GM19099 (cell line): ENCODE results near the gene LCNL1.

Source experiments
- POLR2A ChIP-seq: IDR thresholded peaks from 3 replicates; pipeline ENCODE4 v1.6.1; 2011; ENCODE audit warnings: low read depth; ENCODE audit not compliant: insufficient read length; ENCODE audit errors: extremely low read depth

The LCNL1 gene

DNA sequence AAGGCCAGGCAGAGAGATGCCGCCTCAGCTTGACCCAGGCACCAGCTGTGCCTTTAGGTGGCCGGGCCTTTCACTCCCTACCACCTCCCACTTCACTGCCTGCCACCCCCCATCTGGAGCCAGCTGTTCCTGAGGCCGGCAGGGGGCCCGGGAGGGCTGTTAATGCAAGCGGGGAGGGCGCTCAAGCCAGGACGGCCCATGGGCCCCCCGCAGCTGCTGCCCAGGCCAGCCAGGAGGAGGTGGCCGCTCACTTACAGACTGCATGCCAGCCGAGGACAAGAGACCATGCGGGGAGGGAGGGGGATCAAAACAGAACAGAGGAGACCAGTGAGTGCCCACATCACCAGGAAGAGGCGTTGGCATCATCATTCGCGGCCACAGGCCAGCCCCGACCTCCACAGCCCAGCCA, 40.8 kb downstream of the LCNL1 start:
- TF ChIP-seq POLR2A, result no peak

DNA sequence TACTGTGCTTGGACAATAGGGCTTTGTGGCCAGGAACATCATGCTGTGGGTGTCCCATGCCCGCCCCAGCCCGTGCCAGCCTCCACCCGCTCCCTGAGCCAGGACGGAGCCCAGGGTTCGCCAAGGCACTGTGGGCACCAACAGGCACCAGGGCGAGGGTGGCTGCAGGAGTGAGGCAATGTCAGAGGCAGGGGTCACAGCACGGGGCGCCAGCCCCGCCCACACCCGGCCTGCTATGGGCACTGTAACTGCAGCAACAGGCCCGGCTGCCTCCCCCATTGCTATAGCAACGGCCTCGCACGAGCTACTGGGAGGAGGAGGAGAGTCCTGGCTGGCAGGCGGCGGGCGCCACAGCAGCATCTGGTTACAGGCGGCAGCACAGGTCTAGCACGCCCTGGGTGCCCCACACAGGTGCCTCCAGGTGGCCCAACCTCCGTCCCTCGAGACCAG, 42.7 kb downstream of the LCNL1 start:
- no peak for TF ChIP-seq POLR2A

DNA sequence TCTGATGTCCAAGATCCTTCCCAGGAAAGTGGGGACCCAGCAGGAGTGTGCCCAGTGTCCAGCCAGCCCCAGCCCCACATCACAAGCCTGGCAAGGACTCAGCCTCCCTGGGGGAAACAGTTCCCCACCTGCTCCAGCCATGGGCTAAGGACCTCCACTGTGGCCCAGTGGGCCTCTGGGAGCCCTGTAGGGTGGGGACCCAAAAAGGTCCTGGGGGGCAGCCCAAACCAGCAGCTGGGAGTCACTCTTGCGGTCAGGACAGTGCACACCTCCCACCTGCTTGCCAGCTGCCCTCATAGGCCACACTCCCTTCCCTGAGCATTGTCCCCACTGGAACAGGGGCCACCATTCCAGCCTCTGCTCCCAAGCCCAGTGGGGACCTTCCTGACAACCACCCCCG, 43.6 kb downstream of the LCNL1 start:
- no peak for TF ChIP-seq POLR2A

DNA sequence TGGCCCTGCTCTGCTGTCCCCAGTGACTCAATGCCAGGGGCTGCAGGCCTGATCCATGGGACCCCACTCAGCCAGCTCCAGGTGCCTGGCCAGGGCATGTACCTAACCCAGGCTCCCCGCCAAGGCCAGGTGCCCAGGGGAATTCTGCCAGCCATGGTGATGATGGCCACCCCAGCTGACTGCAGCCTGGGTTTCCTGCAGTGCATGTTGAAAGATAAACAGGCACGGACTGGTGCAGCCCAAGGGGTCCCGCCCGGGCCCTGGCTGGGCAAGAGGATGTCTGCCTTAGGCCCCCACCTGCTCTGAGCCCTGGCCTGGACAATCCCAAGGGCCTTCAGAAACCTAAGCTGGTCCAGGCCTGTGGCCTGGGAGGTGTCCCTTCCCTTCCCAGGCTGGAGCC, 44.0 kb downstream of the LCNL1 start:
- TF ChIP-seq POLR2A, result no peak

DNA sequence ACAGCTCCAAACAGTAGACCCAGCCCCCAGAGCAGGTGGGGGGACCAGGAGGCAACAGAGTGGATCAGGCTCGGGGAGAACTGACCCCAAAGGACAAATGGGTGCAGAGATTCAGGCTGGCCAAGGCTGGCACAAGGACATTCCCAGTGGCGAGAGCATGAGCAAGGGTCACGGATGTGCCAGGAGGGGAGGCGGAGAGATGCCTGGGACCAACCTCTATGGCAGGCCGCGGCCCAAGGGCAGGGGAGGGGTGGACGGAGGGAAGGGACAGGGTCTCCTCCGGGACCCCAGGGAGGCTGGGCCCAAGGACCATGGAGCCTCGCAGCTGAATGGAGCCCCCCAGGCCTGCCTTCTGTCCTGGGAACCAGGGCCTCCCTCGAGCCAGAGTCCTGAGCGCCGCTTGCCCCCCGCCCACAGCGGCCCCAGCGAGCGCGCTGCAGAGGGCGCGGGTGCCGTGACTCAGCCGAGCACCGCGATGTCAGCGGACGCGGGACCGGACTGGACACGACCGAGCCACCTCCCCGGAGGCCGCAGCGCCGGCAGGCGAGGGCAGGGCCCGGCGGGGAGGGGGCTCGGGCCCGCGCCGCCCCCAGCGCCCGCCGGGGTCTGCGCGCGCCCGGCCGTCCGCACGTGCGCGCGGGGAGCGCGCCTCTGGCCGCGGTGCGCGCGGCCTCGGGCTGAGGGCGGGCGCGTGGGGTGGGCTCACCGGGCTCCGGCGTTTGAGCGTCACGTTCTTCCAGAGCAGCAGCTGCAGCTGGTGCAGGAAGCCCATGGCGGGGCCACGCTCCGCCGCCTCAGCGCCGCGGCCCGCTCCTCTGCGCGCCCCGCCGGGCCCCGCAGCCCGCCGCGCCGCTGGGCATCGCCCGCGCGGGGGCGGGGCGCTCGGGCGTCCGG, 44.8 kb downstream of the LCNL1 start, which contains the start of gene ABCA2:
Gene ABCA2, minus strand, starts transcription at position 869 of the 894 bp plus-strand sequence. Its CDS starts 97 bp downstream, at position 772.
- no peak for TF ChIP-seq POLR2A

DNA sequence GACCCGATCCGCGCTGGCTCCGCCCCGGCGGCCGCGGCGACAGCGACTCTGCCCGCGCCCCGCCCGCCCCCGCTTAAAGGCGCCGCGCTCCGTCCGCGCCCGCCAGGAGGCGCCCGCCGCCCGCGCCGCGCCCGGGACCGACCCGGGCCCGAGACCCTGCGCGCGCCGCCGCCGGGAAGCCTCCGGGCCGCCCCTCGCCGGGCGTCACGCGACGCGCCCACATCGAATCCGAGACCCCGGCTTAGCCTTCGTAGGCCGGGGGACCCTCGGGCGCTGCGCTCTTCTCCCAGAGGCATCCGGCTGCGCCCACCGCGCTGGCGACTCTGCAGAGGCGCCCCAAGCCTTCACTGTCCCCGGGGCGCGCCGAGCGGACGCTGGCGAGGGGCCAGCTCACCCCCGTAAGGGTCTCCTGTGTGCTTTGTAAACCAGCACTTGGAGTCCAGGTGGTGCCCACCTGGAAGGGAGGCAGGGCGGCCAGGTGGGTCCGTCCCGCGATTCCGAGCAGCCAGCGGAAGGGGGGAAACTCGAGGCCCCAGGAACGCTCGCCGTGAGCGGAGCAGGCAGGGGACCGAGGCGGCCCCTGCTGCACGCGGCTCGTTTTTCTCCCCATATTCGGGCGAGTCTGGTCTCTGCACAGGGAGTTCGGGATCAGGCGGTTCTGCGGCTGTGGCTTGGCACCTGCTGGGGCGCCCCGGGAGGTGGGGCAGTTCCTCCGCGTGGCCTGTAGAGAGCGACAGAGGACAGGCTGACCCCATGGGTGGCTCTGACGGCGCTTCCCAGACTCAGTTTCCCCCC, 45.7 kb downstream of the LCNL1 start:
- no peak for TF ChIP-seq POLR2A

DNA sequence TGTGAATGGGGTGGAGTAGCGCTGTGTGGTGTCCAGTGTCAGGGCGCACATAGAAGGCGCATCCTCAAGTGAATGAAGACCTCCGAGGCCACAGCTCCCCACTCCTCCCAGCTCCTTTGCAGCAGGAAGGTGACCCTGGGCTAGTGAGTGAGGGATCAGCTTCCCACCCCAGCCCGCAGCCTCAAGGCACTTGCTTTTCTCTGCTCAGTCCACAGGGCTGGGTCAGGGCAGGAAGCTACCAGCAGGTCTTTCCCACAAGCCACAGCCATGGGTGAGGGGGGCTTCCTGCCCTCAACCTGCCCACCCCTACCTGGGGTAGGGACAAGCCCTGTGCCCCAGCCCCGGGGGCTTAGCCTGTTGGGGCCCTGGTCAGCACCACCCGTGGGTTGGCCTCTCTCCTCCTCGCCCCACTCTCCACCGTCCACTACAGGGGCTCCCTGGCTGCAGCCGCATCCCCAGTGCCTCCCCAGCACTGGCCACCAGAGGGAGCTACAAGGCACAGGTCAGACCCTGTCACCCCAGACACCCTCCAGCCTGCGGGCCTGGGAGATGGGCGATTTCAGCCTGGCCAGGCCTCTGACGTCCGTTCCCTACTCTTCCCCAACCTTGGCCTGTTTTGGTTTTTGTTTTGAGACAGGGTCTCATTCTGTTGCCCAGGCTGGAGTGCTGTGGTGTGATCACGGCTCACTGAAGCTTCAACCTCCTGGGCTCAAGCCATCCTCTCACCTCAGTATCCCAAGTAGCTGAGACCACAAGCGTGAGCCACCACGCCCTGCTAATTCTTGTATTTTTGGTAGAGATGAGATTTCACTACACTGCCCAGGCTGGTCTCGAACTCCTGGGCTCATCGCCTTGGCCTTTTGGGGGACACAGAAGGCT, 46.5 kb downstream of the LCNL1 start:
- no peak for TF ChIP-seq POLR2A

DNA sequence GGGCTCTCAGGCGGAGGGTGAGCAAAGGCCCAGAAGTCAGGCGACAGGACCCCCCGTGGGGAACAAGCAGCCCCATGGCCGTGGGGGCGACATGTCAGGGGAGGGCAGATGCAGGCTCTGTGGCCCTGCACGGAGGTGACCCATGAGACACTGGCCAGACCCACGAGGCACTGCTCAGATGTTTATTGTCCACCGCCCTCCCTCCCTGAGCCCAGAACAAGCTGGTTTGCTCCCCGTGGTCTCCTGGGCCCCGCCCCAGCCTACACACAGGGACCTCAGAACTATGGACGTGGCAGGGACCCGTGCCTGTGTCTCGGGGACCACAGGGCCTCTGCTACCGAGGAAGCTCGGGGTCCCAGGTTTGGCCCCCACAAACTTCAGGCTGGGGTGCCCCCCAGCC, 47.2 kb downstream of the LCNL1 start:
- TF ChIP-seq POLR2A, result no peak

DNA sequence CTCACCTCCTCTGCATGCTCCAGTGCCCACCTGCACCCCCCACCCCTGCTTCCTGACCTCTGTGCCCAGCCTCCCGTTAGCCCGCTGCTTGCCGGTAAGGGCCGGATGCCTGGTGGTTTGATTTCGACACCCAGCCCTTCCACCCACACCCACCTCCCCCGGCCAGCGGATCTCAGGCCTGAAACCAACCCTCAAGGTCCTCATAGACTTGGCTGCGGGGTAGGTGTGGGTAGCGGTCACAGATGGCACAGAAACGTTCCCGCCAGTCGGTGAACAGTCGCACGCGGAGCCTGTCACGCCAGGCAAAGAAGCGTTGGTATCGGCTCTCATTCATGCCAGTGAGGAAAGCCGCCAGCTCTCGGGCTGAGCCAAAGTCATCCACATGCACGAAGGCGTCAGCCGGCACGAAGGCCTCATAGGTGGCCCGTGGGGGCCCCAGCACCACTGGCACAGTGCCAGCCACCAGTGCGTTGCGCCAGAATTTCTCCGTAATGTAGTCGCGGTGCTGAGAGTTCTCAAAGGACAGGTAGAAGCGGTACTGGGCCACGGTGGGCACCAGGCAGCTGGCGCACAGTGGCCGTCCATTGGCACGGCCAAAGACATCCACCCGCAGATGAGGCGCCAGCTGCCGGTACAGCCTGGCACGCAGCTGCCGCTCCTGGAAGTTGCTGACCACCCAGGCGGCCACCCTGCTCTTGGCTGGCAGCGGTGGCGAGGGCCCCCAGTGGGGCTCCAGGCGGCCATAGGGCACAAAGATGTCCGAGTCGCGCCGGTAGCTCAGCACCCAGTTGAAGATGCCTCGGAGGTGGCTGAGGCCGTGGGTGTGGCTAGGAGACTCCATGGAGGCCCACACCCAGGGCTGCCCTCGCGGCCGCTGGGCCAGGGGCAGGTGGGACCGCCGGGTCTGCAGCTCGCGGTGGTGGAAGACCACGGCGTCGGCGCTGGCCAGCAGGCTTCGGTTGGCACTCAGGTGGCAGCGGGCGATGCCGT, 48.0 kb downstream of the LCNL1 start:
- TF ChIP-seq POLR2A, result no peak

DNA sequence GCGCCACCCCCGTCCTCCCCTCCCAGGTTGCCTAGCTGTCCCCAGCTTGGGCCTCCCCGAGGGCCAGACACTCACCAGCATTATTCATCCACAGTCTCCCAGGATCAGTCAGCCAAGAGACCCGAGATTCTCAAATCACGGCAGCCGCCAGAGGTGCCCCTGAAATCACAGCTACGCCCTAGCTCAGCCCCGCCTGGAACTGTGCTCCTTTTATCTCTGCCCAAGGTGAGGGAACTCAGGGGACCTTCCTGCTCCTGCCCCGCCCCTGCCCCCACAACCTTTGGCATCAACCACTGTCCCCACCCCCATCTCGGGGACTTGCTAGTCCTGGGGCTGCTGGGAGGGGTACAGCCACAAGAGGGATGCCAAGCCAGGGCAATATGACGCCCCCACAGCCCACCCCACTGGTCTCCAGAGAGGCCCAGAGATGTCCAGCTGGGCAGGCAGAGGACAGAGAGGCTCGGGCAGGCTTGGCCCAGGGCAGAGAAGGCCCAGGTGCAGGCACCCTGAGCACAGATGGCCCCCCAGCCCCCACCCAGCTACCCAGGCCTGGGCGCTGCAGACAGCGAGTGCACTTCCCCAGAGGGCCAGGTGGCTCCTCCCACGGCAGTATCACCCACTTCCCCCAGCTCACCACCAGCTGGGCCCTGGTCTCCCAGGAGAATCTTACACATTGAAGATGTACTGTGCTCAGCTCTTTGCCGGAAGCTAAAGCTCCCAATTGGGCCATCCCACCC, 49.3 kb downstream of the LCNL1 start, which contains the start of gene FUT7:
Gene FUT7, minus strand, starts transcription at position 185 of the 737 bp plus-strand sequence. Its CDS starts 97 bp downstream, at position 88.
- TF ChIP-seq POLR2A, result no peak

DNA sequence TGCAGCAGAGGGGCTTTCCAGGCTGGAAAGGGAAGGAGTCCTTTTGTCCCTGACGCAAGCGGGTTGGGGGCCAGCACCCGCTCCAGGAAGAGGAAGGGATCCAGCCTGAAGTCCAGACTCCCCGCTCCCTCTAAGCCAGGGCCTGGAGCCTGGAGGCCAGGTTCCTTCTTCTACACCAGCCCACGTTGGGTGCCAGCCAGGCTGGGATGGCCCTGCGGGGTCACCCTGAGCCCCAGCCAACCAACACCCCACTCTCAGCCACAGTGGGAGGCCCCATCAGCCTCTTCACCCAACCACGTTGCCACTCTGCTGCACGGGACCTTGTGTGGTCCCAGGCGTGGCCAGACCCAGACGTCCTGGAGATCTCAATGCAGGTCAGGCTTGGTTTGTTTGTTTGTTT, 50.1 kb downstream of the LCNL1 start:
- no peak for TF ChIP-seq POLR2A

DNA sequence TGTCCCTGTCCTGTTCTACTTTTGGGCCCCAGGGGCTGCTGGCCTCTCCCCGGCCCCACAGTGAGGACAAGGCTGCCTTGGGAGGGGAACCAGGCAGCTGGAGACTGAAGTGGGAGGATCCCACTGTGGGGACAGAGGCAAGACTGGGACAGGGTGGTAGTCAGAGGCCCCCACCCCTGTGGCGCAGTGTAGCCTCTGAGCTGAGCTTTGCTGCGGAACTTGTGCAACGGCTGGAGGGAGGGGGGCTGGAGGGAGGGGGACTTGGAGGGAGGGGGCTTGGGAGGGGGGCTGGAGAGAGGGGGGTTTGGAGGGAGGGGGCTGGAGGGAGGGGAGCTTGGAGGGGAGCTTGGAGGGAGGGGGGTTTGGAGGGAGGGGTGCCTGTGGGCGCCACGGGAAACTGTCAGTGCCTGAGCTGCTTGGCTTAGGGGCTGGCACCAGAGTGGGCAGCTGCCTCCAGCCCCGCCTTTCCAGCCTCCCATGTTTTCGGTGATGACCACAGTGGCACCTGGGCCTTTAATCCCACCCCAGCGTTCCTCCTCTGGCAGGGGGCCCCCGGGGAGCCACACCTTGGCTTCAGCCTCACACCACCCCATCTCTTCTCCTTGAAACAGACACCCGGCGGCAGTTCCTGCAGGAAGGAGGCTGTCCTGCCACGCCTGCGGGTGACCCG, 51.4 kb downstream of the LCNL1 start:
- TF ChIP-seq POLR2A, result no peak

DNA sequence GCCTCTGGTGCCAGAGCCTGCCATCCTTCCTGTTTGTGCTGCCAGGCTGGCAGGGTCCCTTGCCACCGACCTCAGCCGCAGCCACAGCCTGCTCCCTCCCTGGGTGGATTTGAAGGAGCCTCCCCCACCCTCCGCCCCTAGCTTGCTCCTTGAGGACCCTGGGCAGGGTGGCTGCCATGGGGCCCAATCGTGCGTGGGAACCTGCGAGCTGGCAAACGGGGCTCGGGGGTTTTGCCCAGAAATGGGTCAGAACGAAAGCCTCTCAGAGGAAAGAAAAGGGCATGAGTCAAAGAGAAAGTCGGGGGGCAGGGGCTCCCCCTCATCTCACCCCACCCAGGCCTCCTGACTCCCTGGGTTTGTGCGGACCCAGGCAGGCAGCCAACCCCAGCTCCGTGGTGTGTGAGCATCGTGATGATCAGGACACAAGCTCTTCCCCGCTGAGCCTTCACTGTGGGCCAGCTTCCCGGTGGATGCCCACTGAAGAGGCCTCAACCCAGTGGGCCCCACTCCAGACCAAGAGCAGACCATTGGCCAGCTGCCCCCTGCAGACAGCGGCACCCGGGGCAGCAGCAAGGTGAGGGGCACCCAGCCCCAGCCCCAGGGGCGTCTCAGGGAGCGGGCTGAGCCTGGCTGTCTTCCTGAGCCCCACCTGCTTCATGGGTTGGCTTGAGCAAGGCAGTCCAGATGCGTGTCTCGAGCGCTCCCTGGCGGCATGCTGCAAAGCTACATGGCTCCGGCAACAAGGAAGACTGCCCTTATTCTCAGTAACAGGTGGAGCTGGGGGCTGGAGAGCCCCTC, 52.1 kb downstream of the LCNL1 start:
- no peak for TF ChIP-seq POLR2A
